IMR-90 (cell line): ENCODE data around the gene GOLIM4. TPM values are rescaled to one million over a fixed set of nuclear protein-coding genes. Genes with fewer than 3 reads are reported as not detected.

Experiments
- ATAC-seq: fragments of 200-7000 bp; cut with Tn5 transposase; 2 replicates; pipeline ENCODE4 v1.9.1; 2020; ENCODE audit warnings: low read depth, mild to moderate bottlenecking, moderate library complexity
- BruUV-seq: library from RNA; stranded (reverse); fragments of 400-500 nt; replicated peaks from 2 replicates; lab custom pipeline; 2021; lab: Mats Ljungman, UMichigan
- CTCF ChIA-PET: fragments of 300-600 bp; formaldehyde crosslinking; extraction: SDS; loops from one replicate; lab custom pipeline; 2021; ENCODE audit warnings: antibody characterized with exemption; lab: Yijun Ruan, JAX
- POLR2A ChIA-PET: fragments of 300-600 bp; sonication (Branson Sonifier 250); formaldehyde crosslinking; loops from one replicate; lab custom pipeline; 2022; ENCODE audit warnings: antibody characterized with exemption; ENCODE audit not compliant: unreplicated experiment; lab: Charles Lee
- DNase-seq: peaks from one replicate; pipeline ENCODE4 v3.0.0; 2013
- H2AFZ ChIP-seq: replicated peaks from 2 replicates; pipeline ENCODE3; 2013; ENCODE audit warnings: low read length, mild to moderate bottlenecking; ENCODE audit not compliant: poor library complexity
- H2AK5ac ChIP-seq: 2 replicates; pipeline ENCODE4 v1.6.1; 2013; ENCODE audit warnings: low read depth, low read length, inconsistent platforms
- H2AK9ac ChIP-seq: replicated peaks from 2 replicates; pipeline ENCODE3; 2013; ENCODE audit warnings: mild to moderate bottlenecking, low read depth, low read length, moderate library complexity; ENCODE audit not compliant: poor library complexity
- H2BK120ac ChIP-seq: 2 replicates; pipeline ENCODE4 v1.6.1; 2013; ENCODE audit warnings: low read depth, low read length, inconsistent platforms
- H2BK15ac ChIP-seq: 3 replicates; pipeline ENCODE4 v1.6.1; 2013; ENCODE audit warnings: low read depth, low read length, inconsistent platforms
- H2BK20ac ChIP-seq: 2 replicates; pipeline ENCODE4 v1.6.1; 2013; ENCODE audit warnings: low read depth, mild to moderate bottlenecking, inconsistent platforms, low read length, moderate library complexity
- H2BK5ac ChIP-seq: 2 replicates; pipeline ENCODE4 v1.6.1; 2013; ENCODE audit warnings: mild to moderate bottlenecking, low read depth, low read length, inconsistent platforms; ENCODE audit not compliant: poor library complexity, severe bottlenecking
- H3K14ac ChIP-seq: replicated peaks from 2 replicates; pipeline ENCODE4 v1.6.1; 2013; ENCODE audit warnings: low read depth, low read length, inconsistent platforms
- H3K18ac ChIP-seq: 2 replicates; pipeline ENCODE4 v1.6.1; 2013; ENCODE audit warnings: low read depth, low read length, control low read depth
- H3K23ac ChIP-seq: 2 replicates; pipeline ENCODE4 v1.6.1; 2013; ENCODE audit warnings: low read depth, low read length, inconsistent platforms
- H3K27ac ChIP-seq: 2 replicates; pipeline ENCODE4 v1.5.1; 2013; ENCODE audit warnings: mild to moderate bottlenecking, control low read depth, low read length; ENCODE audit not compliant: insufficient read depth
- H3K27me3 ChIP-seq: 2 replicates; pipeline ENCODE4 v1.6.1; 2013; ENCODE audit warnings: low read length; ENCODE audit not compliant: control insufficient read depth, insufficient read depth
- H3K36me3 ChIP-seq: 2 replicates; pipeline ENCODE4 v1.6.1; 2013; ENCODE audit warnings: low read length, mixed read lengths; ENCODE audit not compliant: control insufficient read depth, insufficient read depth
- H3K4ac ChIP-seq: 2 replicates; pipeline ENCODE4 v1.6.1; 2013; ENCODE audit warnings: low read depth, low read length, inconsistent platforms
- H3K4me1 ChIP-seq: 2 replicates; pipeline ENCODE4 v1.6.1; 2013; ENCODE audit warnings: low read length, mixed read lengths; ENCODE audit not compliant: control insufficient read depth, insufficient read depth
- H3K4me2 ChIP-seq: 2 replicates; pipeline ENCODE4 v1.6.1; 2013; ENCODE audit warnings: low read depth, mild to moderate bottlenecking, control low read depth, low read length, moderate library complexity
- H3K4me3 ChIP-seq: 2 replicates; pipeline ENCODE4 v1.5.1; 2013; ENCODE audit warnings: low read depth, mild to moderate bottlenecking, control low read depth, low read length, moderate library complexity; ENCODE audit not compliant: insufficient read depth
- H3K56ac ChIP-seq: 2 replicates; pipeline ENCODE4 v1.6.1; 2013; ENCODE audit warnings: low read length, inconsistent platforms; ENCODE audit not compliant: insufficient read depth; ENCODE audit errors: extremely low read depth
- H3K79me1 ChIP-seq, 2 experiments: 2 replicates each; pipeline ENCODE4 v1.6.1; 2013; ENCODE audit warnings: low read length in 2 of 2, inconsistent platforms in 1 of 2, low read depth in 1 of 2
- H3K9ac ChIP-seq: 2 replicates; pipeline ENCODE4 v1.6.1; 2013; ENCODE audit warnings: low read depth, low read length, control low read depth
- H3K9me1 ChIP-seq: 2 replicates; pipeline ENCODE4 v1.6.1; 2013; ENCODE audit warnings: low read length, inconsistent platforms; ENCODE audit not compliant: insufficient read depth
- H3K9me3 ChIP-seq: 2 replicates; pipeline ENCODE4 v1.6.1; 2013; ENCODE audit warnings: low read length; ENCODE audit not compliant: control insufficient read depth, insufficient read depth
- H4K20me1 ChIP-seq: 2 replicates; pipeline ENCODE4 v1.6.1; 2013; ENCODE audit warnings: low read length, inconsistent platforms; ENCODE audit not compliant: insufficient read depth
- H4K5ac ChIP-seq: 2 replicates; pipeline ENCODE4 v1.6.1; 2013; ENCODE audit warnings: mild to moderate bottlenecking, low read depth, low read length, control low read depth
- H4K8ac ChIP-seq, 2 experiments: 2 replicates each; pipeline ENCODE4 v1.6.1; 2013; ENCODE audit warnings: low read depth in 2 of 2, low read length in 2 of 2, control low read depth in 1 of 2, inconsistent platforms in 1 of 2
- H4K91ac ChIP-seq: 2 replicates; pipeline ENCODE4 v1.6.1; 2013; ENCODE audit warnings: low read depth, low read length, inconsistent platforms; ENCODE audit not compliant: insufficient read depth
- CEBPB ChIP-seq: IDR thresholded peaks from 2 replicates; pipeline ENCODE4 v1.6.1; 2012; ENCODE audit warnings: low read depth, low read length, improper control_type of control experiment
- SMC3 ChIP-seq: fragments of 150-350 bp; IDR thresholded peaks from 2 replicates; pipeline ENCODE4 v1.6.1; 2016; ENCODE audit warnings: low read depth, mild to moderate bottlenecking, antibody characterized with exemption, low read length, moderate library complexity
- WGBS, 2 experiments: methylation state at CpG; one replicate each; pipeline versions ENCODE4 v1.1.5 to v1.1.7; 2013; ENCODE audit warnings: missing lambda C conversion rate in 2 of 2; ENCODE audit not compliant: insufficient read length in 1 of 2; ENCODE audit errors: extremely low coverage in 2 of 2; 5-methylcytosine and 5-hydroxymethylcytosine counted together
- dilution Hi-C: fragments of 300-500 bp; cut with HindIII; formaldehyde crosslinking; loops from one replicate; pipeline ENCODE4 v1.14.3; 2018; ENCODE audit warnings: low sequenced_read_pairs; ENCODE audit not compliant: unreplicated experiment
- in situ Hi-C: fragments of 300-500 bp; cut with MboI; formaldehyde crosslinking; loops from 3 replicates; pipeline ENCODE4 v1.14.3; 2019; ENCODE audit warnings: low sequenced_read_pairs, inconsistent platforms, mixed read lengths
- intact Hi-C: fragments of 100-400 bp; cut with micrococcal nuclease; formaldehyde crosslinking; loops from 2 replicates; pipeline ENCODE4 v1.10.0; 2022
- polyA plus RNA-seq, 3 experiments: library from polyadenylated mRNA; depleted of rRNA; stranded (reverse); fragments of >200 nt; gene quantifications; 2 replicates each; pipeline ENCODE4 v1.2.3, GENCODE V29; 2012; ENCODE audit warnings: low replicate concordance in 1 of 3
- total RNA-seq: library from RNA; depleted of rRNA; stranded (reverse); fragments of >200 nt; gene quantifications from 2 replicates; pipeline ENCODE4 v1.2.3, GENCODE V29; 2012
- TF ChIP-seq, protein P1 (sequence below): fragments of 150-350 bp; IDR thresholded peaks from 2 replicates; pipeline ENCODE4 v1.6.1; 2016; ENCODE audit warnings: low read depth, mild to moderate bottlenecking, low read length, moderate library complexity, borderline replicate concordance

The GOLIM4 gene
- total and polyA plus RNA-seq, 2 of the 4 experiments (the other 2 are of a cell fraction): 44.6 to 71.2 TPM

DNA sequence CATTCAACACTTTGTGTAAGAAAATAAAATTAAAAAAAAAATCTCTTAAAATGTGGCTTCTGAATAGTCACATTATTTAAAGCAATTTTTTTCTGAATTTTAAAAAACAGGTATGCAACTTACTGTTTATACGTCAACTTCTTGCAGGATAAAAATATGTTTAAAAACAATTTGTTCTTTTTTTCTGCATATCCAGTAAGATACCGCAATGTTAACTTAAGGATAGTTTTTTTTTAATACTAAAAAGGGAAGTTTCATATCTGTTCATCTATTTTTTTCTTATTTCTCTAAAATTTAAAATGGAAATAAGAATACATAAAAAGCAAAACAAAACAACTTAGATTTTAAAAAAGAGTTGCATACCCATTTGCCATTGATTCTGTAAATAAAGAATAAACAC lies 27.4 kb downstream of the GOLIM4 start:
- Histone ChIP-seq H2AK9ac (no peak overlapping the region), H2AFZ (no peak overlapping the region), H2AK5ac (no peak overlapping the region), H3K14ac (no peak overlapping the region), H3K4me1 (peaks cover 9% of the 10 kb centered on the region), H3K27me3 (no peaks in the 10 kb centered on the region), H3K4ac (no peak overlapping the region), H3K36me3 (no peaks in the 10 kb centered on the region; the same call in 1 of the 2 replicates), H2BK15ac (no peak overlapping the region), H3K79me1 (peaks cover 17 to 29% of the 10 kb centered on the region in 2 experiments), H4K91ac (no peak overlapping the region), H3K18ac (no peak overlapping the region), H2BK20ac (no peak overlapping the region), H3K9me3 (no peaks in the 10 kb centered on the region), H4K5ac (no peak overlapping the region), H3K9ac (no peak overlapping the region), H2BK5ac (no peak overlapping the region), H3K9me1 (peaks cover 2% of the 10 kb centered on the region; the same call in 1 of the 2 replicates), H2BK120ac (no peak overlapping the region), H3K23ac (no peak overlapping the region), H3K4me3 (no peak overlapping the region), H4K20me1 (no peaks in the 10 kb centered on the region; the same call in 1 of the 2 replicates), H3K27ac (no peak overlapping the region), H3K4me2 (no peak overlapping the region), H4K8ac (no peak overlapping the region), H3K56ac (no peak overlapping the region)
- ATAC-seq (no peak), DNase-seq (no peak)
- TF ChIP-seq, protein P1, sequence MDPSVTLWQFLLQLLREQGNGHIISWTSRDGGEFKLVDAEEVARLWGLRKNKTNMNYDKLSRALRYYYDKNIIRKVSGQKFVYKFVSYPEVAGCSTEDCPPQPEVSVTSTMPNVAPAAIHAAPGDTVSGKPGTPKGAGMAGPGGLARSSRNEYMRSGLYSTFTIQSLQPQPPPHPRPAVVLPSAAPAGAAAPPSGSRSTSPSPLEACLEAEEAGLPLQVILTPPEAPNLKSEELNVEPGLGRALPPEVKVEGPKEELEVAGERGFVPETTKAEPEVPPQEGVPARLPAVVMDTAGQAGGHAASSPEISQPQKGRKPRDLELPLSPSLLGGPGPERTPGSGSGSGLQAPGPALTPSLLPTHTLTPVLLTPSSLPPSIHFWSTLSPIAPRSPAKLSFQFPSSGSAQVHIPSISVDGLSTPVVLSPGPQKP: no peak
- TF ChIP-seq CEBPB (no peak), SMC3 (no peak)
- CTCF ChIA-PET: no interaction called here
- POLR2A ChIA-PET: no interaction called here
- dilution Hi-C loops (no loop called here), in situ Hi-C loops (no loop called here), intact Hi-C loops (no loop called here)
- no CpG with 5 or more reads among the region's 2 CpGs for WGBS, 2 experiments
- no TSS peak for BruUV-seq
